Dermis blood vessel endothelial cell (primary cell): Measurements from ENCODE around the gene VSIG8. TPM values are rescaled to one million over a fixed set of nuclear protein-coding genes. Genes with fewer than 3 reads are reported as not detected.

Source experiments
- DNase-seq: peaks from one replicate; pipeline ENCODE4 v3.0.0; 2010
- total RNA-seq: library from RNA; depleted of rRNA; stranded (reverse); fragments of >200 nt; gene quantifications from 2 replicates; pipeline ENCODE4 v1.2.3, GENCODE V29; 2014

Gene VSIG8
- total RNA-seq, 1 donor from 2014 or later, result not detected

DNA sequence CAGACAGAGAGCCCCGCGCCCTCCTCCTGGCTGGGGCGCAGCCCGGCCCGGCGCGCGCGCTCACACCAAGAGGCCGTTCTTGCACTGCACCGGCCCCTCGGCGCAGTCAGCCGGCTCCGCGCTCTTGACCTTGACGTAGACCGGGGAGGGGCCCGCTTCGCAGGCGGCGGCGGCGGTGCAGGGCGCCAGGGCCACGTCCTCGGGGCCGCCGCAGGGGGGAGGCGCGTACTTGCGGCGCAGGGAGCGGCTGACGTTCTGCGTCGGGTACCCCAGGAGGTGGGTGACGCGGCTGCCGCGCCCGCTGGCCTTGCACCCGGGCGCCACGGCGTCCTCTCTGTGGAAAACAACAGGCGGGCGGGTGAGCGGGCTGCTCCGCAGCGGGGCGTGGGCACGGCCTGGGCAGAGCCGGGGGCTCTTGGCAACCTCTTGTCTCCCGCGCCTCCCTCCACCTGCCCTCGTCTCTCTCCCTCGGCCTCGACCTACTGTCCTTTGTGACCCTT is 7.7 kb downstream of the VSIG8 start:
- DNase-seq, result peak; percentile 83

DNA sequence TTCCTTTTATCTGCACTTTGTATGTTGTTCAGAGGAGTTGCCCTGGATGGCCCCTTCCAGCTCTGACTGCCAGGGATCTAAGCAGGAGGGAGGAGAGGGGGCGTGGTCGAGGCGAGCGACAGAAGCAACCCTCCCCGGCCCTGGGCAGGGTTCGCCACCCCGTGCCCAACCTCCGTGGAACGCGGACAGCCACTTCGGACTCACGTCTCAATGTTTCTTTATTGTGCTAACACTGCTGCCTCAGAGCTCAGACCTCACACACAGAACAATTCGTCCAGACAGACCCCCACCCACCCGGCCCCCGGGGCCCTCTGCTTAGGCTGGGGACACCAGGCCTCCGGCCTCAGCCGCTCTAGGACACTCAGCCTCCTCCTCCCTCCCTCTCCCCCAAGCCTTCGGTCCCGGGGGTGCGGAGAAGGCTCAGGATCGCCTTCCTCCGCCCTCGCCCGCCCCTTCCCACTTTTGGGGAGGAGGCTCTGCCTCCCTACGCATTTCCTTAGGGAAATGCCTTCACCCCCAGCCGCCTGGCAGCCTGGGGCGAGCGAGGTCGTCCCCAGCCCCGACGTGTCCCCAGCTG is 8.3 kb downstream of the VSIG8 start:
- peak; percentile 60 for DNase-seq

- DNase-seq, result peak; percentile 40
Observed at GRCh38 chr1:159853417-159854115, 8.9 kb downstream of the VSIG8 start.

- no peak for DNase-seq
Observed at GRCh38 chr1:159851407-159851806, 11.1 kb downstream of the VSIG8 start.

DNA sequence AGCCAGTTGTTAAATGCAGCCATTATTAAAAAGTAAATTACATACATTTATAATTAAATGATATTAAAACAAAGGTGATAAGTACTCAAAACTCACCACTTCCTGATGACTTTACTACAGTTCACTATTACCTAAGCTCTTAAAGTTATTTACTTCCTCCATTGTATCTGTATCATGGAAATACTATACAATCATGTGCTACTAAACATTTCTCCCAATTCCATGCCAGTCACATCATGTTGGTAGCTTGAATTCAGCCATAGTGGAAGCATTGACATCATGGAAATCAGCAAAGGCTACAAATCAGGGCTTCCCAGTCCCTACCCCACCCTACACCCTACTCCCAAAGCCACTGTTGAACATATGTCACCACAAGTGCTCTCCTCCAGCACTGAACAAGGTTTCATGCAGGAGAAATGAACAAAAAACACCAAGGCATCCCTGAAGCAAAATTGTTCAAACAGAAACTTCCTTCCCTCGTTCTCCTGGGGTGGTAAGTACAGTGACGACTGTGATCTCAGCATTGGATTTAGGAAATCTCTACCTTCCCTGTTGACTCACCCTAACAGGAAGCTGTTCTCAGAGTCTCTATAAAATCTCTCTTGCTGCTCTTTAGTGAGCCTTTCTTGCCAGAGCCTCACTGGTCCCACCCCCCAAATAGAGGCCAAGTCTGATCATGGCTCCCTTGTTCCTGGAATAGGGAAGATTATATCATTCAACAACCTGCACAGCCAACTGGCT is 12.7 kb downstream of the VSIG8 start:
- peak; percentile 24 for DNase-seq

- DNase-seq, result no peak
Observed at GRCh38 chr1:159848326-159848725, 14.1 kb downstream of the VSIG8 start.

DNA sequence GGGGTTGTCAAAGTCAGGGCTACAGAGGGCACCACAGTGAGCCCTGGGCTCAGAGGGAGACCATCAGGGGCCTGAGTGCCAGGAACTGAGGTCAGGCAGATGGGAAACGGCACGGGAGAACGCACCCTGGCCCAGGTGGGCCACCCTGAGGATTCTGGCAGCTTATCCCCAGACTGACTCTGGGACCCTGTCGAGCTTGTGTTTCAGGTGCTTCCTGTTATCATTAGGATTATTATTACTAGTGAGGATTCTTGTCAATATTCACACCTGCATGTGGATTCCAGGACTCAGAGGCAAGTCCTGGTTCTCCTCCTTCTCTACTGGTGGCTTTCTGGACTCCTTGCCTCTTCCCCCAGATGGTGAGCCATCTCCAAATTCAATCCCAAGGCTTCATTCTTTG is 15.2 kb downstream of the VSIG8 start:
- DNase-seq, result no peak

DNA sequence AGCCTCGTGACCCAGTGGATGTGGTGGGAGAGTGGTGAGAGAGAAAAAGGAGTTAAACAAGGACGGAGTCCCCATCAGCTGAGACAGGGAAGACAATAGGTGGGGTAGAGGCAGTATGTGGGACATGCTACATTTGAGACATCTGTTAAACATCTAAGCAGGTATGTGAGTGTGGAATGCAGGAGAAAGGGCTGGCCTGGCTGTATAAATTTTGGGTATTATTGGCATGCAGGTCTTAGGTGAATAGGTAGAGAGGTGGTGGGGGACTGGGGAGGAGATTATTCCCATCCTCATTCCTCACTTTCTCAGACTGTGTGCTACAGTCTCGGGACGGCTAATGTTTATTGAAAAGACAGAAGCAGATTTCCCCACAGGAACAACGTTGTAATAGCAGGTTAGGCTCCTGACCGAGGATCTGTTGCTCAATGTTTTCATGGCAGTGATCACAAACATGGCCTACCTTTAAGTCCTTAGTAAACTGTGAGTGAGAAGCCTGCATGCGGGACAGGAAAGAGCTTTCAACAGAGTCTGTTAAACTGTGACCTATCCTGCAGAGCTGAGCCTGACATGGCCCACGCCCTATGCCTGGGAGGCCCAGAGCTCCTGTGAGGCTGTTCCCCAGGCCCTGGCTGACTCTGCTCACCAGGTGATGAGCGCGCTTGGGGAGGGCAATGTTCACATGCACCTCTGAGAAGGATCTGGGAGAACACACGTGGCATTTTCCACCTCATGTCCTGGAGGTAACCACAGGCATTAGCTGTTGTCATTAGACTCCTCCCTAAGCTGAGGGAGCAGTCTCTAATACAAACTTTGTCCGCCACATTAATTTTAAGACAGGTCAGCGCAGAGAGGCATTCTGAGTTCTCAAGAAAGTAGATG is 16.5 kb downstream of the VSIG8 start:
- no peak for DNase-seq

GRCh38 chr1:159843459-159843858 is 19.0 kb downstream of the VSIG8 start:
- DNase-seq, result no peak

DNA sequence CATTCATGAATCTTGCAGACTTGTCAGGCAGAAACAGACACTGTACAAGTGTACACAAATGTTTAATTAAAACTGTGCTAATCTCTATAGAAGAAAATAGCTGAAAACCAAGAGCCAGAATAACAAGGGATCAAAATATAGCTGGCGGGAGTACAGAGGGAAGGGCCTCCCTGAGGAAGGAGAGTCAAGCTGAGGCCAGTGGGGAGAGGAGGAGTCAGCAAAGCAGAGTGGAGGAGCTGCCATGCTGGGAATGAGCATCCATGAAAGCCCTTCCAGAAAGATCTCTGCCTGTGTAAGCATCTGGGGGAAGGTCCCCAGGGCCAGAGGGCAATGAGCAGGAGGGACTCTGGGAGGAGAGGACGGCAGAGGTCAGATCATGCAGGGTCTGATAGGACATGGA is 20.7 kb downstream of the VSIG8 start:
- DNase-seq, result no peak

DNA sequence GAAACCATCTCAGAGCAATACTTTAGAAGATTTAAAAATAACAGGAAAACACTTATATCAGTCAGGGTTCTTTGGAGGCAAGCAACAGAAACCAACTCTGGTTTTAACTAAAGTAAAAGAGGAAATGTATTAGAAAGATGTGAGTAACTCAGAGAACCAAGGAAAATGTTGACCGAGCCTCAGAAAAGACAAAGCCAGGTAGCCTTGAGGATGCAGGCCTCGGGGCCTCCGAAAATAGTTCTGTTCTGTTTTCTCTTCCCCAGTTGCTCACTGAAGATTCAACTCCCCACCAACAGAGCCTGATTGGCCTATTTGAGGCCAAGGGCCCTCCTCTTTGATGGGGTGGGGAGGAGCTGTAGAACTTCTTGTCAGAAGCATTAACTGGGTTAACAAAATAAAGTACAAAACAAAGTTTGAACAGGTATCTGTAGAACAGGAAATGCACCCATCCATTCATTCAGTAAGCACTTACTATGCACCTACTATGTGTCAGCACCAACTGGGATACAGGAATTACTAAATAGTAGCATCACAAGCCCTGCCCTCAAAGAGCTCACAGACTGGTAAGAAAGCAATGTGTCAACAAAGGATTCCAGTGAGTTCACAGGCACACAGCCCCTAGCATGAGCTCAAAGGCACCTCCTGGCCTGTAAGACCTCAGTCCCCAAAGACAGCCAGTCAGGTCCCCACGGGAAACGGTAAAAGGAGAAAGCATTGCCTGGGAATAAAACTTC is 23.2 kb downstream of the VSIG8 start:
- DNase-seq, result no peak

GRCh38 chr1:159838715-159839114 is 23.7 kb downstream of the VSIG8 start:
- DNase-seq, result no peak

DNA sequence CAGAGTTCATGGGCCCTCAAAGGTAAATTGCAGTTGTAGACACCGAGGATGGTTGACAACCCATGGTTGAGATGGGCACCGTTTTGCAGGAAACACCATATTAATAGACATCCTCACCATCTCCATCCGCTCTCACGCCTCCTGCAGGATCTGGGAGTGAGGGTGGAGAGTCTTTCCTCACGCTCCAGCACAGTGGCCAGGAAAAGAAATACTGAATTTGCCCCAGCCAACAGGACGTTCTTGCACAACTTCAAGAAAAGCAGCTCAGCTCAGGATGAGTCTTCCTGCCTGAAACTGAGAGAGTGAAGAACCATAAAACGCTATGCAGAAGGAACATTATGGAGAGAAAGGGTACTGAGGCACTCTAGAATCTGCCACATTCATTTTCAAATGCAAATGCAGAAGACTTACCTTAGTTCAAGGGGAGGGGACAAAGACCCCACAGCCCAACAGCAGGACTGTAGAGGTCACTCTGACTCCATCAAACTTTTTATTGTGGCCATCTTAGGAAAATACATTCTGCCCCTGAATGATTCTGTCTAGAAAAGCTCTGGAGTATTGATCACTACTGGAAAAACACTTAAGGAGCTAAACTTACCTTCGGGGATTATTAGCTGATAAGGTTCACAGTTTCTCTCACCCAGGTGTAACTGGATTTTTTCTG is 26.5 kb downstream of the VSIG8 start:
- peak; percentile 37 for DNase-seq

GRCh38 chr1:159835356-159835755 is 27.1 kb downstream of the VSIG8 start:
- DNase-seq, result no peak

GRCh38 chr1:159832309-159832708 is 30.1 kb downstream of the VSIG8 start:
- no peak for DNase-seq

DNA sequence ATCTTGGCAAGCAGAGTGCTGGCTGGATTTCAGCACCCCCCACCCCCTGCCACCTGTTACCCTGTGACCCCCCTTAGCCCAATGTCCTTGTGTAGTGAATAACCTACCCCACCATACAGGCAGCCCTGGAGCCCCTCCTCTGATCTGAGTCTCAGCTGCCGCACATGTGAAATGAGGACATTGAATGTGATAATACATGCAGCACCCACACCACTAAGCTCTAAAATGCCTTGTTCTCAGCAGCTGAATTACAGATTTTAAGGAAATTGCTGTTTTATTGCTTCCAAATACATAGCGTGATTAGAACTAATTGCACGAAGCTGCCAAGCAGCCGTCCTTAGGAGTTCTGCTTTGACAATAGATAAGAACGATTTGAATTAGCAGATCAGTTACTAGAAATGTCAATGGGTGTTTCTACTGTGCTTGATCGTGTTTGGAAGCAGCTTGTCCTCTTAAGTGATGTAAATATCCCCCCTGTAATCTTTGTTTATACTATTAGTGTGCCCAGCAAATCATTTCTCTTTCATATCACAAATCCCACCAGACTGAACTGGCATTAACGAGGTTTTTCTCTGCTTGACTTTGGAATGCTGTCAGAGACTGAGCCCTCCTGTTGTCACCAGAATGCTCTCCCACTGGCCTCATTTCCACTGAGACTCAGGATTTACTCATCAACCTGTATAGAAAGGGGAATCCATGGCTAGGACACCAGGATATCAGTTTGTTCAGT is 30.9 kb downstream of the VSIG8 start:
- DNase-seq, result no peak

- no peak for DNase-seq
Observed at GRCh38 chr1:159830722-159831121, 31.7 kb downstream of the VSIG8 start.

DNA sequence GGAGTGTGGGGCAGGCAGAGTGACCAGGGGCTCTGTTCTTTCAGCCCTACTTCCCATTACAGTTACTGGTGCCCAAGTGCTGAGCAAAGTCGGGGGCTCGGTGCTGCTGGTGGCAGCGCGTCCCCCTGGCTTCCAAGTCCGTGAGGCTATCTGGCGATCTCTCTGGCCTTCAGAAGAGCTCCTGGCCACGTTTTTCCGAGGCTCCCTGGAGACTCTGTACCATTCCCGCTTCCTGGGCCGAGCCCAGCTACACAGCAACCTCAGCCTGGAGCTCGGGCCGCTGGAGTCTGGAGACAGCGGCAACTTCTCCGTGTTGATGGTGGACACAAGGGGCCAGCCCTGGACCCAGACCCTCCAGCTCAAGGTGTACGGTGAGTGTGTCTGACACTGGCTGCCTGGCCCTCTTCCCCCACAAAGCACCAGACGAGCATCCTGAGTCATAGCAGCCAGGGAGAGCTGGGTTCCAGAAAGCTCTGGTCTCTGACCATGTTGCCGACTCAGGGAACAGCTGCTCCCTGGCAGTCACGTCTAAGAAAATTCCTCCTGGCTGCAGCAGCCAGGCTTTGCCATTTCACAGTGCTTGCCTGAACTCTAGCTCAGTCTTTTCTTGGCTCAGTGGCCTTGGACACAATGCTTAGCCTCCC is 32.5 kb downstream of the VSIG8 start:
- no peak for DNase-seq

DNA sequence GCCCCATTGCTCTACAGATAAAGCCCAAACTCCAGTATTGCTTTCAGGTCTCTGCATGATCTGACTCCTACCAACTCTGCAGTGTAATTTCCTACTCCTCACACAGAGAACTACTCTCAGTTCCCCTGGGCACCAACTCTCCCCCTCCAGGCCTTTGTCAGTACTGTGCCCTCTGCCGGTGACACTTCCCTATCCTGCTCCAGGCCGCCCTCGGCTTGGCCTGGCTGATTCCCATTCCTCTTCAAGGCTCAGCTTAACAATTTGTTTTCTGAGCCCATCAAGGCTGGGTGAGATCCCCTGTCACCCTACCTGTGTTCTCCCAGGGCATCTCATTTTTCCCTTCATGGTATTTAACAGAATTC is 33.2 kb downstream of the VSIG8 start:
- DNase-seq, result peak; percentile 65

DNA sequence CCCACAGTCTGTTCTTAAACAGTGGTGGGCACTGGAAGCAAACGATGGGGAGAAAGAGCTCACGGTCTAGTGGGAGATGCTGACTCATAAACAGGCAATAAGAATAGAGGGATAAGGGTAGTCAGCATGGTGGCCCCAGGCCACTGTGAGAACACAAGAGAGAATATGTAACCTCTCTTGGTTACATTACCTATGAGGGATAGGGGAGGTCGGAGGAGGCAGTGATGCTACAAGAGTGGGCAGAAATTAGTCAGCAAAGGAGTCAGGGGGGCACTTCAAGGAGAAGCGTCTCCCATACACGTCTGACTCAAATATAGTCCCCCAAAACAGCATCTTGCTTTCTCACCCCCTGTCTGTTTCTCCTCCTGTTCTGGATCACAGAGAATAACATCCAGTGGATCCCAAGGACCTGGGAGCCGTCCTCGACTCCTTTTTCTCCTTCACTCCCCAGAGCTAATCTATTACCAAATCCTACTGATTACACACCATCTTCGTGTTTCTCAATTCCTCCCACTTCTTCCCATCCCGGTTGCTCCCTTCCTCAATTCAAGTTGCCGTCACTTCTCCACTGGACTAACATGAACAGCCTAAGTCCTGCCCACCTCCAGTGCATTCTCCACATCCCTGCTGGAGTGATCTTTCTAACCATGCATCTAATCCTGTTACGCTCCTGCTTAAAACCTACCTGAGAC is 33.7 kb downstream of the VSIG8 start:
- no peak for DNase-seq
